Measurements from ENCODE around the gene RCBTB2. TPM values are rescaled to one million over a fixed set of nuclear protein-coding genes. Genes with fewer than 3 reads are reported as not detected.

The RCBTB2 gene
- total and polyA plus RNA-seq, 2 donors (not counting 3 experiments of a cell fraction or from before 2014, with no cell fraction given) = 10.7 to 12.6 TPM

DNA sequence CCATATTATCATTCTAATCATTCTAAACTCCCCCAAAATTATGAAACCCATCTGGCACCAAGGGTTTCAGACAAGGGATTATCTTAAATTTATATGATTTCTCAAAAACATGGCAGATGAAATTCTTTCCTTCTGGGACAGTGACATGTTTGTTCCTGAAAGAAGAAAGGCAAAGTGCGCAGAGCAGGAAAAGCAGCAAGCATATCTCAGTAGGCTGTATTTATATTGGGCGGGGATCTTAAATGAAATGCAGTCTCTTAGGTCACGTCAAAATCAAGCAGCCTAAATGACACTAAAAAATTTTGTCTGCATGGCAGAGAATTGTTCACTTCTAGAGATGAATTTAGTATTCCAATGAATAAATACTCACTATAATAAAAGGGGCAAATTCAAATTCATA lies 49.3 kb downstream of the RCBTB2 start:
- H3K27me3 ChIP-seq (ENCODE audit: control insufficient read depth in 2 of 2, insufficient read depth in 2 of 2, low read length in 2 of 2) = no peaks in the 10 kb centered on the region
- H3K9me1 ChIP-seq (replicated peaks; ENCODE audit: control insufficient read depth, extremely low read depth, insufficient read depth, low read length) = no peaks in the 10 kb centered on the region
- H3K36me3 ChIP-seq (ENCODE audit: control insufficient read depth in 2 of 2, extremely low read depth in 1 of 2, insufficient read depth in 2 of 2, low read length in 2 of 2) = no peaks in the 10 kb centered on the region
- H3K27ac ChIP-seq (ENCODE audit: insufficient read depth, low read depth, low read length) = no peak overlapping the region
- H3K9ac ChIP-seq (replicated peaks; ENCODE audit: extremely low read depth, insufficient read depth, low read length) = no peak overlapping the region
- peaks cover 3% of the 10 kb centered on the region for H3K4me1 ChIP-seq (ENCODE audit: control insufficient read depth, extremely low read depth, insufficient read depth, low read length)
- BruUV-seq (replicated peaks) = no TSS peak
- no peaks in the 10 kb centered on the region for H3K9me3 ChIP-seq (replicated peaks; ENCODE audit: control insufficient read depth, insufficient read depth, low read length)
- no peak for DNase-seq (ENCODE audit: low read depth, low spot score)
- POLR2A ChIA-PET = no interaction called here
- intact Hi-C loops (cut with micrococcal nuclease) = no loop called here
- H3K79me2 ChIP-seq (ENCODE audit: control insufficient read depth, insufficient read depth, low read length) = no peaks in the 10 kb centered on the region
- CTCF ChIA-PET = interaction anchor here (1.0 to 2.0 kb wide), 2 partner anchors 82 to 97 kb away, joined by 4 to 5 read pairs; no protein-coding TSS in a partner anchor
- dilution Hi-C loops (cut with MboI; ENCODE audit: extremely low pct_ligation_motif_present, low sequenced_read_pairs) = no loop called here
- no peaks in the 10 kb centered on the region for H4K20me1 ChIP-seq (replicated peaks; ENCODE audit: control insufficient read depth, extremely low read depth, insufficient read depth, low read length)
- H3K4me3 ChIP-seq (replicated peaks in 1 of 3; ENCODE audit: insufficient read depth in 1 of 3, low read depth in 1 of 3, low read length in 3 of 3) = no peak overlapping the region
- TF ChIP-seq EZH2 (IDR thresholded peaks at IDR 0.05; ENCODE audit: borderline replicate concordance, low read depth, low read length, severe bottlenecking) = no peak
- TF ChIP-seq, protein P1, sequence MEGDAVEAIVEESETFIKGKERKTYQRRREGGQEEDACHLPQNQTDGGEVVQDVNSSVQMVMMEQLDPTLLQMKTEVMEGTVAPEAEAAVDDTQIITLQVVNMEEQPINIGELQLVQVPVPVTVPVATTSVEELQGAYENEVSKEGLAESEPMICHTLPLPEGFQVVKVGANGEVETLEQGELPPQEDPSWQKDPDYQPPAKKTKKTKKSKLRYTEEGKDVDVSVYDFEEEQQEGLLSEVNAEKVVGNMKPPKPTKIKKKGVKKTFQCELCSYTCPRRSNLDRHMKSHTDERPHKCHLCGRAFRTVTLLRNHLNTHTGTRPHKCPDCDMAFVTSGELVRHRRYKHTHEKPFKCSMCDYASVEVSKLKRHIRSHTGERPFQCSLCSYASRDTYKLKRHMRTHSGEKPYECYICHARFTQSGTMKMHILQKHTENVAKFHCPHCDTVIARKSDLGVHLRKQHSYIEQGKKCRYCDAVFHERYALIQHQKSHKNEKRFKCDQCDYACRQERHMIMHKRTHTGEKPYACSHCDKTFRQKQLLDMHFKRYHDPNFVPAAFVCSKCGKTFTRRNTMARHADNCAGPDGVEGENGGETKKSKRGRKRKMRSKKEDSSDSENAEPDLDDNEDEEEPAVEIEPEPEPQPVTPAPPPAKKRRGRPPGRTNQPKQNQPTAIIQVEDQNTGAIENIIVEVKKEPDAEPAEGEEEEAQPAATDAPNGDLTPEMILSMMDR (IDR thresholded peaks at IDR 0.05; ENCODE audit: extremely low read depth in 1 of 2, insufficient read depth in 1 of 2, low read depth in 1 of 2, low read length in 2 of 2) = no peak
- no peak for TF ChIP-seq FOS (IDR thresholded peaks at IDR 0.05; ENCODE audit: borderline replicate concordance, insufficient read depth, low read length)
- no peak for TF ChIP-seq POLR2A (IDR thresholded peaks at IDR 0.05; ENCODE audit: low read depth, low read length)
- TF ChIP-seq, protein P2, sequence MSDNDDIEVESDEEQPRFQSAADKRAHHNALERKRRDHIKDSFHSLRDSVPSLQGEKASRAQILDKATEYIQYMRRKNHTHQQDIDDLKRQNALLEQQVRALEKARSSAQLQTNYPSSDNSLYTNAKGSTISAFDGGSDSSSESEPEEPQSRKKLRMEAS (IDR thresholded peaks at IDR 0.05; ENCODE audit: insufficient read depth, insufficient read length) = no peak
- no peak for TF ChIP-seq JUN (IDR thresholded peaks at IDR 0.05; ENCODE audit: borderline replicate concordance, insufficient read depth, insufficient read length, low read depth)
- no peak for TF ChIP-seq MYC (IDR thresholded peaks at IDR 0.05; ENCODE audit: low read depth, low read length)
- TF ChIP-seq POLR2AphosphoS5 (IDR thresholded peaks at IDR 0.05; ENCODE audit: insufficient read depth, low read depth, low read length) = no peak
- TF ChIP-seq GATA2 (IDR thresholded peaks at IDR 0.05; ENCODE audit: insufficient read depth, insufficient read length, low read depth, low read length) = no peak
- no peak for FAIRE-seq
- H2AFZ ChIP-seq (ENCODE audit: low read depth, low read length) = no peak overlapping the region
- H3K4me2 ChIP-seq (ENCODE audit: insufficient read depth, low read length) = no peak overlapping the region

Measured in endothelial cell of umbilical vein (primary cell).